ENCODE measurements around the gene SLC13A5.

Gene SLC13A5

GRCh38 chr17:6716736-6717135 is 3.6 kb upstream of the SLC13A5 start:
- TF ChIP-seq, protein P1, sequence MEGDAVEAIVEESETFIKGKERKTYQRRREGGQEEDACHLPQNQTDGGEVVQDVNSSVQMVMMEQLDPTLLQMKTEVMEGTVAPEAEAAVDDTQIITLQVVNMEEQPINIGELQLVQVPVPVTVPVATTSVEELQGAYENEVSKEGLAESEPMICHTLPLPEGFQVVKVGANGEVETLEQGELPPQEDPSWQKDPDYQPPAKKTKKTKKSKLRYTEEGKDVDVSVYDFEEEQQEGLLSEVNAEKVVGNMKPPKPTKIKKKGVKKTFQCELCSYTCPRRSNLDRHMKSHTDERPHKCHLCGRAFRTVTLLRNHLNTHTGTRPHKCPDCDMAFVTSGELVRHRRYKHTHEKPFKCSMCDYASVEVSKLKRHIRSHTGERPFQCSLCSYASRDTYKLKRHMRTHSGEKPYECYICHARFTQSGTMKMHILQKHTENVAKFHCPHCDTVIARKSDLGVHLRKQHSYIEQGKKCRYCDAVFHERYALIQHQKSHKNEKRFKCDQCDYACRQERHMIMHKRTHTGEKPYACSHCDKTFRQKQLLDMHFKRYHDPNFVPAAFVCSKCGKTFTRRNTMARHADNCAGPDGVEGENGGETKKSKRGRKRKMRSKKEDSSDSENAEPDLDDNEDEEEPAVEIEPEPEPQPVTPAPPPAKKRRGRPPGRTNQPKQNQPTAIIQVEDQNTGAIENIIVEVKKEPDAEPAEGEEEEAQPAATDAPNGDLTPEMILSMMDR (IDR thresholded peaks at IDR 0.05) = no peak

- TF ChIP-seq, protein P1 (IDR thresholded peaks at IDR 0.05) = no peak
Observed at GRCh38 chr17:6714315-6714874, 1.2 kb upstream of the SLC13A5 start.

- TF ChIP-seq, protein P1 (IDR thresholded peaks at IDR 0.05) = no peak
Observed at GRCh38 chr17:6713918-6714271, 726 bp upstream of the SLC13A5 start.

- TF ChIP-seq, protein P1 (IDR thresholded peaks at IDR 0.05) = no peak
Observed at GRCh38 chr17:6712854-6713129, 377 bp downstream of the SLC13A5 start.

- TF ChIP-seq, protein P1 (IDR thresholded peaks at IDR 0.05) = no peak
Observed at GRCh38 chr17:6712058-6712853, 913 bp downstream of the SLC13A5 start.

- TF ChIP-seq, protein P1 (IDR thresholded peaks at IDR 0.05) = no peak
Observed at GRCh38 chr17:6711681-6712057, 1.5 kb downstream of the SLC13A5 start.

DNA sequence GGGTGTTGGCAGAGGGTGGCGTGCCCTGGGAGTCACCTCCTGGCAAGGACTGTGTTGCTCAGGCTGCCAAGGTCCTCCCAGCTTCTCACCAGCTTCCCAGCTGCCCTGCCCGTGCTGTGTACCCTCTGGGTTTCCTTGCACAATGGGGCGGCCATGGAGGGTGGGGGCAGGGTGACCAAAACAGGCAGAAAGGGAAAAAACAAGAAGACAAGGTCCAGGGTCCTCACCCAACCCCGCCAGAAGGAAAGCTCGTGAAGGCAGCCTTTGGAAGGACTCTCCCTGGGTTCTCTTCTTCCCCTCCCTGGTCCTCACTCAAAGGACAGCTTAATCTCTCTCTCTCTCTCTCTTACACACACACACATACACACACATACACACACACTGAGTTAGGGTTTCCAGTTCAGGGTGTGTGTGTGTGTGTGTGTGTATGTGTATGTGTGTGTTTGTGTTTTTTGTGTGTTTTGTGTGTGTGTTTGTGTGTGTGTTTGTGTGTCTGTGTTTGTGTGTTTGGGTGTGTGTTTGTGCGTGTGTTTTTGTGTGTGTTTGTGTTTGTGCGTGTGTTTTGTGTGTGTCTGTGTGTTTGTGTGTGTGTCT is 2.0 kb downstream of the SLC13A5 start:
- TF ChIP-seq, protein P1 (IDR thresholded peaks at IDR 0.05) = no peak

All from LNCAP (cell line).